ENCODE results near the gene ARHGAP42. TPM values are rescaled to one million over a fixed set of nuclear protein-coding genes. Genes with fewer than 3 reads are reported as not detected.

The ARHGAP42 gene
- total RNA-seq, 1 donor from 2014 or later: 19.1 TPM

DNA sequence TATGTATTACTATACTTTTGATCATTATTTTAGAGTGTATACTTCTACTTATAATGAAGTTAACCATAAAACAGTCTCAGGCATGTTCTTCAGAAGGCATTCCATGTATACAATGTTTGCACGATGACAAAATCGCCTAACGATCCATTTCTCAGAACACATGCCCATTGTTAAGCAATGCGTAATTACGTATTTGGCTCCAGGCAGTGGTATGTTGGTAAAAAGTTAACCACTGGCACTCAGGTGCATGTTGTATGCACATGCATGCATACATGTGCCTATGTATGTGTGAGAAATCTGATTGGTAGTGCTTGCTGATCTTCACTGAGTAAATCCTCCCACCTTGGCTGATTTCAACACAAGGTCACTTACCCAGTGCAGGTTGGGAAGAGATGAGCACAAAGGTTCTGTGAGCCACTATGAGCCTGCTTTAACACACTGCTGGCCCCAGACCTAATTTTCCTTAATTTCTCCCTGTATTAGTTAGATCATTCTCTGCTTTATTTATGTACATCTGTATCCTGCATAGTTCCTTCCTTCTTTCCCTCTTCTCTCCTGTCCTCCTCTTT is 164.6 kb downstream of the ARHGAP42 start:
- Mint-ChIP-seq H3K27me3 (ENCODE audit: unreplicated experiment) (no peaks in the 10 kb centered on the region), H3K4me1 (ENCODE audit: unreplicated experiment) (peaks cover 4% of the 10 kb centered on the region)

DNA sequence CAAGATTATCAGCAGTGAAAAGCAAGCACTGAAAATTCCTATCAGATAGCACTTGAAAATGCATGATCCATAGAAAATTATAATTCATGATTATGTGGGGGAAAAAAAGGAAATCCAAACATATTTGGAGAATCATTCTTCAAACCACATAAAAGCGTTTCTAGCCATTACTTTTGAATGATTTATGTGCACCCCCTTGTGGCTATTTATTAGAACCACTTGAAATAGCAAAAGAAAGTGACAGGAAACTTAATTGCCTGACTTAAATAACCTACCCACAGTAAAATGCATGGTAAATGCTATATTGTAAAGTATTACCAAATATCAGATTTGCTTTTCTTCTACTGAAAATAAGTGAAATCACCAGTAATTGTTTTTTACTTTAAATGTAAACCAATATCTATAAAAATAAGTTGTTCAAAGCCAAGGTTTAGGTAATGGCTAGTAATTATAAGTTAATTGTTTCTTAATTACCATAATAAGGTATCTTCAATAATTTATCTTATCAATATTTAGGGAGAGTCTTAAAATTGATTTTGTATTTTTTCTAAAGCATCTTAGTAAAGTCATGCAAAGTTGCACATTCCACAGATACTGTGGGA is 168.5 kb downstream of the ARHGAP42 start:
- H3K27ac Mint-ChIP-seq (ENCODE audit: unreplicated experiment): no peak overlapping the region
- H3K36me3 Mint-ChIP-seq (ENCODE audit: low read depth, unreplicated experiment): no peaks in the 10 kb centered on the region
- no peaks in the 10 kb centered on the region for H3K9me3 Mint-ChIP-seq (ENCODE audit: unreplicated experiment)
- no peaks in the 10 kb centered on the region for H3K4me1 Mint-ChIP-seq (ENCODE audit: unreplicated experiment)
- H3K27me3 Mint-ChIP-seq (ENCODE audit: unreplicated experiment): no peaks in the 10 kb centered on the region
- H3K4me3 Mint-ChIP-seq (ENCODE audit: unreplicated experiment): no peak overlapping the region
- DNase-seq (ENCODE audit: low spot score): no peak
- TF ChIP-seq, protein P1, sequence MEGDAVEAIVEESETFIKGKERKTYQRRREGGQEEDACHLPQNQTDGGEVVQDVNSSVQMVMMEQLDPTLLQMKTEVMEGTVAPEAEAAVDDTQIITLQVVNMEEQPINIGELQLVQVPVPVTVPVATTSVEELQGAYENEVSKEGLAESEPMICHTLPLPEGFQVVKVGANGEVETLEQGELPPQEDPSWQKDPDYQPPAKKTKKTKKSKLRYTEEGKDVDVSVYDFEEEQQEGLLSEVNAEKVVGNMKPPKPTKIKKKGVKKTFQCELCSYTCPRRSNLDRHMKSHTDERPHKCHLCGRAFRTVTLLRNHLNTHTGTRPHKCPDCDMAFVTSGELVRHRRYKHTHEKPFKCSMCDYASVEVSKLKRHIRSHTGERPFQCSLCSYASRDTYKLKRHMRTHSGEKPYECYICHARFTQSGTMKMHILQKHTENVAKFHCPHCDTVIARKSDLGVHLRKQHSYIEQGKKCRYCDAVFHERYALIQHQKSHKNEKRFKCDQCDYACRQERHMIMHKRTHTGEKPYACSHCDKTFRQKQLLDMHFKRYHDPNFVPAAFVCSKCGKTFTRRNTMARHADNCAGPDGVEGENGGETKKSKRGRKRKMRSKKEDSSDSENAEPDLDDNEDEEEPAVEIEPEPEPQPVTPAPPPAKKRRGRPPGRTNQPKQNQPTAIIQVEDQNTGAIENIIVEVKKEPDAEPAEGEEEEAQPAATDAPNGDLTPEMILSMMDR (IDR thresholded peaks at IDR 0.05; ENCODE audit: unreplicated experiment): peak; percentile 82

More for the DNA sequence above, 164.6 kb downstream of the ARHGAP42 start:
- H3K9me3 Mint-ChIP-seq (ENCODE audit: unreplicated experiment): no peaks in the 10 kb centered on the region
- no peak overlapping the region for H3K27ac Mint-ChIP-seq (ENCODE audit: unreplicated experiment)
- TF ChIP-seq, protein P1 (IDR thresholded peaks at IDR 0.05; ENCODE audit: unreplicated experiment): no peak
- H3K36me3 Mint-ChIP-seq (ENCODE audit: low read depth, unreplicated experiment): no peaks in the 10 kb centered on the region
- no peak overlapping the region for H3K4me3 Mint-ChIP-seq (ENCODE audit: unreplicated experiment)
- DNase-seq (ENCODE audit: low spot score): no peak

DNA sequence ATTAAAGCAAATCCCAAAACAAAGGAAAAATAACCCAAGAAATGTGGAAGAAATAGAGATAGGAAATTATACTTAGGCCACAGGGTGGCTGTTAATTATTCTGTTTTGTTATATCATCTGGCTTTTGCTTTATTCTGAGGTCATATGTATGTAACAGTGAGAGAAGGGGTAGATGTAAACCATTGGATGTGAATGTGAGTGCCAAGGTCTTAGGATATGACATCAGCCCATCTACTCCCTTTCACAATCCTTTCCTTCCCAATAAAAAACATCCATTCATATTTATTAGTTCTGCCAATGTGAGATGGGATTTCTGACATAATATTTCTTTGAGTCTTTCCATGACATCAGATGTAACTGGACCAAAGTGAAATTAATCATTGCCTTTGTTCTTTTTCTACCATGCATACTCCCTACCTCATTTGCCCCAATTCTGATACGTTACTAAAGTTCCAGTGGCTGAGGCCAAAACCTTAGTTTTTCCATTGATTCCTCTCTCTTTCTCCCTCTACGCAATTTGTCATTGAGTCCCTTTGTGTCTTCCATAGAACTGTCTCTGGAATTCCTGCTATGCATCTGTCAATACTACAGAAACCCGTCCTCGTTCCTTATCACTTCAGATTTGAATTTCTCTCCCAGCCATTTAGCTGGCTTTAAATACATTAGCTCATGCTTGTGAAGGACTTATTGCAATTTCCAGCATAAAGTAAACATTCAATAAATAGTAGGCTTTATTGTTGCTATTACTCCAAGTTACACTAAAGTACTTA is 170.3 kb downstream of the ARHGAP42 start:
- no peak for DNase-seq (ENCODE audit: low spot score)
- H3K9me3 Mint-ChIP-seq (ENCODE audit: unreplicated experiment): no peaks in the 10 kb centered on the region
- no peaks in the 10 kb centered on the region for H3K4me1 Mint-ChIP-seq (ENCODE audit: unreplicated experiment)
- TF ChIP-seq, protein P1 (IDR thresholded peaks at IDR 0.05; ENCODE audit: unreplicated experiment): no peak
- H3K36me3 Mint-ChIP-seq (ENCODE audit: low read depth, unreplicated experiment): no peaks in the 10 kb centered on the region
- no peak overlapping the region for H3K27ac Mint-ChIP-seq (ENCODE audit: unreplicated experiment)
- H3K27me3 Mint-ChIP-seq (ENCODE audit: unreplicated experiment): no peaks in the 10 kb centered on the region
- no peak overlapping the region for H3K4me3 Mint-ChIP-seq (ENCODE audit: unreplicated experiment)

DNA sequence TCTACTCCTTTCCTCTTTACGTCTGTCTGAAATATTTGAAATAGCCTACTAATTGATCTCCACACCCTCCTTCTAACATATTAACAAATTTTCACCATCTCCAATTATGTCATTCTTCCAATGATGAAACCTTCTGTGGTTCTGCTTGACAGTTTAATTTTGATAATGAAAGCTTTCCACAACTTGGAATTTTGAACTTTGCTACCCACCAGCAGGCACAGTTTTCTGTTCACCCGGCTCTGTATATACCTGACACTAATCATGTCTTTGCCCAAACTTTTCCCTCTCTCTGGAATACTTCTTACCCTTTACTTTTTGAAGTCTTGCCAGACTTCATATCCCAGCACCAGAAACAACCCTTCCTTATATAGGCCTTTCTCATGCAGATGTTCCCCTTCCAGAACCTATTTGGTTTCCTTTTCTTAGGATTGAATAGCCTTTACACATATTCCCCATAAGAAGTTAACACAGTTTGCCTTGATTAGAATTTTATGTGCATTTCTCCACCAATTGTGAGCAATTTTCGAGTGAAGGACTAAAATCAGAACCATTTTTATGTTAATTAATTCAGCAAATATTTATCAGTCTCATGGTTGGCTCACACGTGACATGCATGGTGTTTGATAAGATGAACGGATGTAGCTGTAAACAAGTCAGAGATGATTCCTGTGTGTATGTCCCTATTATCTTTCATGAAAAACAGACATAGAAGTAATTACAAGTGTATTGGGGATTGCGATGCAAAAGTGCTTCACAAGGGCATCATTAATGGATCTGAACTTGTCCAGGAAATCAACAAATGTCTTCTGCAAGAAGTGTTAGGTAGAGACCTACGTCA is 173.4 kb downstream of the ARHGAP42 start:
- DNase-seq (ENCODE audit: low spot score): no peak
- H3K4me1 Mint-ChIP-seq (ENCODE audit: unreplicated experiment): peaks cover 5% of the 10 kb centered on the region
- no peaks in the 10 kb centered on the region for H3K9me3 Mint-ChIP-seq (ENCODE audit: unreplicated experiment)
- no peak overlapping the region for H3K27ac Mint-ChIP-seq (ENCODE audit: unreplicated experiment)
- H3K36me3 Mint-ChIP-seq (ENCODE audit: low read depth, unreplicated experiment): no peaks in the 10 kb centered on the region
- TF ChIP-seq, protein P1 (IDR thresholded peaks at IDR 0.05; ENCODE audit: unreplicated experiment): no peak
- no peaks in the 10 kb centered on the region for H3K27me3 Mint-ChIP-seq (ENCODE audit: unreplicated experiment)
- H3K4me3 Mint-ChIP-seq (ENCODE audit: unreplicated experiment): no peak overlapping the region

Measured in endothelial cell (in vitro differentiated cells).